B cell (primary cell): ENCODE measurements around the gene EDARADD. TPM values are rescaled to one million over a fixed set of nuclear protein-coding genes. Genes with fewer than 3 reads are reported as not detected.
A peak's percentile ranks its signal among the peaks of the same experiment; 100 is the strongest.

ENCODE experiments used
- ATAC-seq: fragments of 200-7000 bp; cut with Tn5 transposase; one replicate; pipeline ENCODE4 v1.10.0; 2021; ENCODE audit warnings: low read depth, mild to moderate bottlenecking, moderate number of reproducible peaks, moderate library complexity
- CTCF ChIA-PET: fragments of 350-600 bp; sonication (Branson Sonifier 250); formaldehyde crosslinking; loops from one replicate; lab custom pipeline; 2021; ENCODE audit warnings: antibody characterized with exemption, inconsistent platforms; lab: Charles Lee
- POLR2A ChIA-PET: fragments of 350-600 bp; sonication (Branson Sonifier 250); formaldehyde crosslinking; loops from one replicate; lab custom pipeline; 2021; ENCODE audit warnings: antibody characterized with exemption; lab: Charles Lee
- DNase-seq: peaks from one replicate; pipeline ENCODE4 v3.0.0; 2013
- H2AFZ ChIP-seq: 2 replicates; pipeline ENCODE4 v1.6.1; 2012; ENCODE audit warnings: mild to moderate bottlenecking, low read depth, low read length; ENCODE audit not compliant: insufficient read depth, poor library complexity, severe bottlenecking
- H3K27ac ChIP-seq, 2 donors: 1 replicate in 1 of 2; 2 replicates in 1 of 2; pipeline ENCODE4 v1.5.1; 2012 to 2013; ENCODE audit warnings: low read length in 2 of 2, mild to moderate bottlenecking in 2 of 2, moderate library complexity in 1 of 2
- H3K27me3 ChIP-seq, 4 experiments: fragments of 200-600 bp in 1 of 4; sonication (generic) in 1 of 4; replicated peaks in 1 of 4; 1 replicate in 2 of 4; 2 replicates in 2 of 4; pipeline versions ENCODE4 v1.6.1 to v1.7.0; 2013 to 2016; ENCODE audit warnings: low read length in 3 of 4, mild to moderate bottlenecking in 2 of 4, mixed read lengths in 1 of 4, moderate library complexity in 1 of 4; ENCODE audit not compliant: insufficient read depth in 4 of 4, control insufficient read depth in 3 of 4; ENCODE audit errors: control extremely low read depth in 1 of 4
- H3K36me3 ChIP-seq, 2 experiments: replicated peaks in 1 of 2; 1 replicate in 1 of 2; 2 replicates in 1 of 2; pipeline versions ENCODE4 v1.6.1 to v1.7.1; 2013; ENCODE audit warnings: low read length in 1 of 2; ENCODE audit not compliant: insufficient read depth in 2 of 2, control insufficient read depth in 1 of 2; ENCODE audit errors: control extremely low read depth in 1 of 2, extremely low read depth in 1 of 2
- H3K4me1 ChIP-seq, 2 donors: fragments of 200-600 bp in 1 of 2; sonication (generic) in 1 of 2; 1 replicate in 1 of 2; 2 replicates in 1 of 2; pipeline versions ENCODE4 v1.5.1 to v1.6.1; 2013 to 2017; ENCODE audit warnings: low read length in 2 of 2; ENCODE audit not compliant: control insufficient read depth in 2 of 2, insufficient read depth in 2 of 2
- H3K4me2 ChIP-seq: replicated peaks from 2 replicates; pipeline ENCODE3; 2012; ENCODE audit warnings: mild to moderate bottlenecking, low read depth, low read length; ENCODE audit not compliant: poor library complexity, severe bottlenecking
- H3K4me3 ChIP-seq, 5 experiments: fragments of 200-600 bp in 1 of 5; sonication (generic) in 1 of 5; 1 replicate in 3 of 5; 2 replicates in 2 of 5; pipeline versions ENCODE4 v1.5.1 to v1.7.0; 2011 to 2016; ENCODE audit warnings: low read length in 4 of 5, mild to moderate bottlenecking in 4 of 5, low read depth in 2 of 5, control low read depth in 1 of 5, moderate library complexity in 1 of 5; ENCODE audit not compliant: insufficient read depth in 1 of 5; ENCODE audit errors: control extremely low read depth in 1 of 5, extremely low read depth in 1 of 5
- H3K79me2 ChIP-seq: fragments of 200-600 bp; sonication (generic); one replicate; pipeline ENCODE4 v1.6.0; 2016; ENCODE audit warnings: low read length; ENCODE audit not compliant: control insufficient read depth, insufficient read depth
- H3K9ac ChIP-seq: fragments of 200-600 bp; sonication (generic); 2 replicates; pipeline ENCODE4 v1.6.1; 2017; ENCODE audit warnings: mild to moderate bottlenecking, low read length, moderate library complexity
- H3K9me3 ChIP-seq, 3 donors: one replicate each; pipeline versions ENCODE4 v1.6.1 to v1.7.1; 2013; ENCODE audit warnings: low read length in 2 of 3; ENCODE audit not compliant: control insufficient read depth in 2 of 3, insufficient read depth in 1 of 3; ENCODE audit errors: control extremely low read depth in 1 of 3
- H4K20me1 ChIP-seq: 2 replicates; pipeline ENCODE4 v1.6.0; 2012; ENCODE audit warnings: mild to moderate bottlenecking, low read length; ENCODE audit not compliant: insufficient read depth, control insufficient read depth, poor library complexity, severe bottlenecking
- H3K27ac Mint-ChIP-seq: one replicate; pipeline ENCODE4 v1.8.0; 2021; ENCODE audit warnings: mixed read lengths
- H3K27me3 Mint-ChIP-seq: one replicate; pipeline ENCODE4 v1.8.0; 2021; ENCODE audit warnings: mixed read lengths
- H3K4me1 Mint-ChIP-seq: one replicate; pipeline ENCODE4 v1.8.0; 2021; ENCODE audit warnings: mixed read lengths
- H3K4me3 Mint-ChIP-seq: one replicate; pipeline ENCODE4 v1.8.0; 2021; ENCODE audit warnings: mixed read lengths
- H3K9me3 Mint-ChIP-seq: one replicate; pipeline ENCODE4 v1.8.0; 2022; ENCODE audit warnings: mixed read lengths; ENCODE audit not compliant: insufficient read depth
- CTCF ChIP-seq: fragments of 200-600 bp; IDR thresholded peaks from one replicate; pipeline ENCODE4 v1.8.0; 2022; ENCODE audit warnings: antibody characterized with exemption, mild to moderate bottlenecking
- EZH2 ChIP-seq: IDR thresholded peaks from 2 replicates; pipeline ENCODE4 v1.6.1; 2012; ENCODE audit warnings: borderline replicate concordance, low read depth, mild to moderate bottlenecking, moderate library complexity, low read length; ENCODE audit not compliant: insufficient read depth, poor library complexity, severe bottlenecking
- WGBS: methylation state at CpG from one replicate; pipeline ENCODE4 v1.1.5; 2013; ENCODE audit warnings: missing lambda C conversion rate; ENCODE audit not compliant: insufficient coverage; 5-methylcytosine and 5-hydroxymethylcytosine counted together
- intact Hi-C: fragments of 100-400 bp; cut with micrococcal nuclease; formaldehyde crosslinking; loops from one replicate; pipeline ENCODE4 v1.10.0; 2022
- polyA plus RNA-seq: library from polyadenylated mRNA; depleted of rRNA; stranded (reverse); fragments of >200 nt; gene quantifications from 2 replicates; pipeline ENCODE4 v1.2.3, GENCODE V29; 2012
- total RNA-seq, 2 donors: library from RNA; stranded (reverse); fragments of 120-200 nt in 1 of 2; gene quantifications; 1 replicate in 1 of 2; 2 replicates in 1 of 2; pipeline versions ENCODE4 v1.2.3 to v1.2.4, GENCODE V29; 2013 to 2022

The EDARADD gene
- total and polyA plus RNA-seq, 2 donors (not counting 1 experiment from before 2014, with no cell fraction given), result 0.15 TPM; not detected in 1

- POLR2A ChIA-PET, result no interaction called here
- Histone ChIP-seq H3K27me3 (no peaks in the 10 kb centered on the region), H3K4me1 (peaks cover 8 to 9% of the 10 kb centered on the region in 2 donors), H3K36me3 (no peaks in the 10 kb centered on the region), H3K4me3 (no peak overlapping the region), H3K9me3 (no peaks in the 10 kb centered on the region), H3K27ac (no peak overlapping the region), H4K20me1 (no peaks in the 10 kb centered on the region), H3K4me2 (no peak overlapping the region), H2AFZ (no peak overlapping the region), H3K9ac (no peak overlapping the region), H3K79me2 (no peaks in the 10 kb centered on the region)
- DNase-seq (no peak), ATAC-seq (no peak)
- no peak overlapping the region for H3K27ac Mint-ChIP-seq
- no CpG with 5 or more reads among the region's 3 CpGs for WGBS
- H3K27me3 Mint-ChIP-seq, result peaks cover 9% of the 10 kb centered on the region
- no peak overlapping the region for H3K4me3 Mint-ChIP-seq
- TF ChIP-seq EZH2, result no peak
- TF ChIP-seq CTCF, result no peak
- peaks cover 6% of the 10 kb centered on the region for H3K4me1 Mint-ChIP-seq
- intact Hi-C loops, result no loop called here
- H3K9me3 Mint-ChIP-seq, result no peaks in the 10 kb centered on the region
- CTCF ChIA-PET, result no interaction called here
Measured at GRCh38 chr1:236413688-236414087, 19.6 kb downstream of the EDARADD start.

GRCh38 chr1:236416165-236416564 is 22.1 kb downstream of the EDARADD start:
- WGBS, result 44% methylated on average over 5 of the region's 6 CpGs
- Mint-ChIP-seq H3K9me3 (no peaks in the 10 kb centered on the region), H3K4me1 (peaks cover 6% of the 10 kb centered on the region), H3K4me3 (no peak overlapping the region), H3K27me3 (peaks cover 9% of the 10 kb centered on the region), H3K27ac (no peak overlapping the region)
- Histone ChIP-seq H3K36me3 (no peaks in the 10 kb centered on the region), H3K79me2 (no peaks in the 10 kb centered on the region), H3K4me2 (peak overlapping the region; percentile 49), H3K9ac (peak overlapping the region; percentile 42), H3K27me3 (no peaks in the 10 kb centered on the region), H3K4me3 (no peak overlapping the region), H3K27ac (peak overlapping the region in 1 of 2 donors; percentile 62), H3K4me1 (peaks cover 8 to 9% of the 10 kb centered on the region in 2 donors), H2AFZ (peak overlapping the region; percentile 62), H4K20me1 (no peaks in the 10 kb centered on the region), H3K9me3 (no peaks in the 10 kb centered on the region)
- intact Hi-C loops, result no loop called here
- no peak for TF ChIP-seq EZH2
- no peak for TF ChIP-seq CTCF
- peak; percentile 21 for ATAC-seq
- POLR2A ChIA-PET, result no interaction called here
- DNase-seq, result peak; percentile 42
- CTCF ChIA-PET, result no interaction called here
